Measurements from ENCODE around the gene C9orf50.

Gene C9orf50

GRCh38 chr9:129606161-129607026, 14.5 kb downstream of the C9orf50 start:
- no peak for FAIRE-seq
- no peak for DNase-seq (ENCODE audit: insufficient read length)
- TF ChIP-seq POLR2A (IDR thresholded peaks at IDR 0.05; ENCODE audit: low read depth, low read length) = no peak
- no peak for TF ChIP-seq TAF1 (IDR thresholded peaks at IDR 0.05; ENCODE audit: borderline replicate concordance, low read depth, low read length)
- no peak for TF ChIP-seq POLR2AphosphoS5 (IDR thresholded peaks at IDR 0.05; ENCODE audit: low read depth, low read length)

- no peak for DNase-seq (ENCODE audit: insufficient read length)
- TF ChIP-seq TAF1 (IDR thresholded peaks at IDR 0.05; ENCODE audit: borderline replicate concordance, low read depth, low read length) = no peak
- no peak for TF ChIP-seq POLR2A (IDR thresholded peaks at IDR 0.05; ENCODE audit: low read depth, low read length)
- no peak for TF ChIP-seq POLR2AphosphoS5 (IDR thresholded peaks at IDR 0.05; ENCODE audit: low read depth, low read length)
- no peak for FAIRE-seq
These were observed 16.1 kb downstream of the C9orf50 start for GRCh38 chr9:129604766-129605163.

- DNase-seq (ENCODE audit: insufficient read length) (no peak), FAIRE-seq (no peak)
- no peak for TF ChIP-seq POLR2AphosphoS5 (IDR thresholded peaks at IDR 0.05; ENCODE audit: low read depth, low read length)
- TF ChIP-seq POLR2A (IDR thresholded peaks at IDR 0.05; ENCODE audit: low read depth, low read length) = no peak
- TF ChIP-seq TAF1 (IDR thresholded peaks at IDR 0.05; ENCODE audit: borderline replicate concordance, low read depth, low read length) = no peak
These were observed 16.7 kb downstream of the C9orf50 start for GRCh38 chr9:129604056-129604765.

- TF ChIP-seq TAF1 (IDR thresholded peaks at IDR 0.05; ENCODE audit: borderline replicate concordance, low read depth, low read length) (no peak), POLR2AphosphoS5 (IDR thresholded peaks at IDR 0.05; ENCODE audit: low read depth, low read length) (no peak), POLR2A (IDR thresholded peaks at IDR 0.05; ENCODE audit: low read depth, low read length) (no peak)
- no peak for FAIRE-seq
These were observed 18.1 kb downstream of the C9orf50 start for GRCh38 chr9:129602598-129603415.

GRCh38 chr9:129601082-129601674, 19.7 kb downstream of the C9orf50 start:
- no peak for FAIRE-seq
- no peak for TF ChIP-seq POLR2AphosphoS5 (IDR thresholded peaks at IDR 0.05; ENCODE audit: low read depth, low read length)
- no peak for TF ChIP-seq POLR2A (IDR thresholded peaks at IDR 0.05; ENCODE audit: low read depth, low read length)
- no peak for TF ChIP-seq TAF1 (IDR thresholded peaks at IDR 0.05; ENCODE audit: borderline replicate concordance, low read depth, low read length)
- DNase-seq (ENCODE audit: insufficient read length) = no peak

More at GRCh38 chr9:129602598-129603415, 18.1 kb downstream of the C9orf50 start:
- DNase-seq (ENCODE audit: insufficient read length) = no peak

GRCh38 chr9:129598089-129598596, 22.8 kb downstream of the C9orf50 start:
- no peak for FAIRE-seq
- no peak for TF ChIP-seq POLR2AphosphoS5 (IDR thresholded peaks at IDR 0.05; ENCODE audit: low read depth, low read length)
- TF ChIP-seq TAF1 (IDR thresholded peaks at IDR 0.05; ENCODE audit: borderline replicate concordance, low read depth, low read length) = no peak
- no peak for TF ChIP-seq POLR2A (IDR thresholded peaks at IDR 0.05; ENCODE audit: low read depth, low read length)
- no peak for DNase-seq (ENCODE audit: insufficient read length)

- TF ChIP-seq POLR2AphosphoS5 (IDR thresholded peaks at IDR 0.05; ENCODE audit: low read depth, low read length) (no peak), TAF1 (IDR thresholded peaks at IDR 0.05; ENCODE audit: borderline replicate concordance, low read depth, low read length) (no peak), POLR2A (IDR thresholded peaks at IDR 0.05; ENCODE audit: low read depth, low read length) (no peak)
- DNase-seq (ENCODE audit: insufficient read length) (no peak), FAIRE-seq (no peak)
These were observed 23.4 kb downstream of the C9orf50 start for GRCh38 chr9:129597355-129598088.

- no peak for TF ChIP-seq TAF1 (IDR thresholded peaks at IDR 0.05; ENCODE audit: borderline replicate concordance, low read depth, low read length)
- no peak for TF ChIP-seq POLR2A (IDR thresholded peaks at IDR 0.05; ENCODE audit: low read depth, low read length)
- no peak for TF ChIP-seq POLR2AphosphoS5 (IDR thresholded peaks at IDR 0.05; ENCODE audit: low read depth, low read length)
- FAIRE-seq = no peak
- DNase-seq (ENCODE audit: insufficient read length) = no peak
These were observed 24.2 kb downstream of the C9orf50 start for GRCh38 chr9:129596541-129597331.

- DNase-seq (ENCODE audit: insufficient read length) (no peak), FAIRE-seq (no peak)
- TF ChIP-seq TAF1 (IDR thresholded peaks at IDR 0.05; ENCODE audit: borderline replicate concordance, low read depth, low read length) (no peak), POLR2A (IDR thresholded peaks at IDR 0.05; ENCODE audit: low read depth, low read length) (no peak), POLR2AphosphoS5 (IDR thresholded peaks at IDR 0.05; ENCODE audit: low read depth, low read length) (no peak)
These were observed 24.9 kb downstream of the C9orf50 start for GRCh38 chr9:129595903-129596540.
